Activated naive CD4-positive, alpha-beta T cell treated with anti-CD3 and anti-CD28 coated beads, Interleukin-2, amount 50 U/mL, for 16 hours (primary cell): Measurements from ENCODE around the gene CRB2.

Source experiments
- DNase-seq: peaks from one replicate; pipeline ENCODE4 v3.0.0-alpha.2; 2020

The CRB2 gene

DNA sequence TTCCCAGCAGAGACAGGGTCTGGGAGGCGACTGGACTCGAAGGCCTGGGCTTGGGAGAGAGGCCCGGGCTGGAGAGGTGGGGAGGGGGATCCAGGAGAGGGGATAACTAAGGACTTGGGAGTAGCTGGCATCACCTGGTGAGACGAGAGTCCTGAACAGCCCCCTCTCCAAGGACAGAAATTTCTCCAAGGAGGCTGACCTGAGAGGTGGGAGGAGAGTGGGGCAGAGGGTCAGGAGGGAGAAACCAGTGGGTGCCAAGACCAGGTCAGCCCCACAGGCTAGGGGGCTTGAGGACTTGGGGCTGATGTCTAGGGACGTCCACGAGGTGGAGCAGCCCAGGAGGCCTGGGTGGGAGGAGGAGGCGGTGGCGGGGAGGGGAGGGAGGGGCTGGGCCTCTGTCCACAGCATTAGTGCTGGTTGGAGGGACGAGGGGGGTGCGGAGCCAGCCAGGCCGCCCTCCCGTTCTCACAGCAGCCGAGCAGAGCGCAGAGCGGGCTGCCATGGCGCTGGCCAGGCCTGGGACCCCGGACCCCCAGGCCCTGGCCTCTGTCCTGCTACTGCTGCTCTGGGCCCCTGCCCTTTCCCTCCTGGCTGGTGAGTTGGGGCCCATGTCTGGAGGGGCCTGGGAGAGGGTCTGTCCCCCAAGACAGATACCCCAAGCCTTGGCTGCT lies at the start of gene CRB2:
Gene CRB2, plus strand, starts transcription at position 437 of the 671 bp plus-strand sequence. Its CDS starts 64 bp downstream, at position 501.
- DNase-seq, result no peak

DNA sequence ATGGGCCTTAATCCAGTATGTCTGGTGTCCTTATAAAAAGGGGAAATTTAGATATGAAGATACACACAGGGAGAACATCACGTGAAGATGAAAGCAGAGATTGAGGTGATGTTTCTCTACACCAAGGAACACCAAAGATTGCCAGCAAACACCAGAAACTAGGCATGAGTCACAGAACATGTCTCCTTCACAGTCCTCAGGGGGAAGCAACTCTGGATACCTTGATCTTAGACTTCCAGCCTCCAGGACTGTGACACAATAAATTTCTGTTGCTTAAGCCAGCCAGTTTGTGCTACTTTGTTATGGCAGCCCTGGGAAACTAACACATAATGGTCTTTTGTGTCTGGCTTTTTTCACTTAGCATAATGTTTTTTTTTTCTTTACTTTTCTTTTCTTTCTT lies 46.4 kb upstream of the CRB2 start:
- DNase-seq, result no peak

- DNase-seq, result no peak
Observed at GRCh38 chr9:123310551-123311249, 45.3 kb upstream of the CRB2 start.

- DNase-seq, result no peak
Observed at GRCh38 chr9:123311250-123311752, 44.7 kb upstream of the CRB2 start.

- DNase-seq, result no peak
Observed at GRCh38 chr9:123312306-123312877, 43.6 kb upstream of the CRB2 start.

- DNase-seq, result no peak
Observed at GRCh38 chr9:123314617-123315016, 41.4 kb upstream of the CRB2 start.

DNA sequence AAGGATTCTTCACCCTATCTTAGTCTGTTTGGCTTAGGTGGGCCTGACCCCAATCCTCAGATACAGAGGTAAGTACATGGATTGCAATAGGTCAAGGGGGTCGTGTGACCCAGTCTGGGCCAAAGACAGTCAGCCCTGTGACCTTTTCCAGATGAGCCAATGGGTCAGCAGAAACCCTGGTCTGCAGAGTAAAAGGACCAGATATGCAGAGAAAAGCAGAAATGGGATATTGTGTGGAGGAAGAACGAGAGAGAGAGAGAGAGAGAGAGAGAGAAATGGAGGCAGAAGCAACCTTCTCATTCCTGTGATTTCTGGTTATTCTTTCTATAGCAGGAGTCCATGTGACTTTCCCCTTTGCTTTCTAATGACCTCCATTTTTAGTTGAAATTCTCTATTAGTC lies 40.4 kb upstream of the CRB2 start:
- DNase-seq, result no peak

- DNase-seq, result no peak
Observed at GRCh38 chr9:123316053-123316718, 39.8 kb upstream of the CRB2 start.

GRCh38 chr9:123318202-123318601 lies 37.8 kb upstream of the CRB2 start:
- no peak for DNase-seq

DNA sequence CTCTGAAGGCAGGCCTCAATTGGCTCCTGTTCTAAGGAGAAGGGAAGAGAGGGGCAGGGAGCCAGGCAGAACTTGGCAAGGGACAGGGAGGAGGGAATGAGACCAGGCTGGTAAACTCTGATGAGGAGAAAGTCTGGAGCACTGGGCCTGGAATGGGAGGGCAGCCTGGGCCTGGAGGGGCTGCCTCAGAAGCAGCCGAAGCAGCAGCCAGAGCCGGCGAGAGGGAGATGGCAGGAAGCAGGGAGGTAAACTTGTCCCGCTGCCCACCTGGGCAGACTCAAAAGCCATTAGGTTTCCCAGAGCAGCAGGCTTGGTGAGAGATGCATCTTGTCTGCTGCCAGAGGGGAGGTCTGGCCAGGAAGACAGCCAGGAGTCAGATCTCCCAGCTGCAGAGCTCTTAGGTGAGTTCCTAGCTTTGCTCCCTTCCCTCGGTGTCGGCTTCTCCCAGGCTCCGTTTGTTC lies 37.0 kb upstream of the CRB2 start:
- no peak for DNase-seq

GRCh38 chr9:123319541-123320339 lies 36.3 kb upstream of the CRB2 start:
- no peak for DNase-seq

- DNase-seq, result no peak
Observed at GRCh38 chr9:123320814-123321213, 35.2 kb upstream of the CRB2 start.

DNA sequence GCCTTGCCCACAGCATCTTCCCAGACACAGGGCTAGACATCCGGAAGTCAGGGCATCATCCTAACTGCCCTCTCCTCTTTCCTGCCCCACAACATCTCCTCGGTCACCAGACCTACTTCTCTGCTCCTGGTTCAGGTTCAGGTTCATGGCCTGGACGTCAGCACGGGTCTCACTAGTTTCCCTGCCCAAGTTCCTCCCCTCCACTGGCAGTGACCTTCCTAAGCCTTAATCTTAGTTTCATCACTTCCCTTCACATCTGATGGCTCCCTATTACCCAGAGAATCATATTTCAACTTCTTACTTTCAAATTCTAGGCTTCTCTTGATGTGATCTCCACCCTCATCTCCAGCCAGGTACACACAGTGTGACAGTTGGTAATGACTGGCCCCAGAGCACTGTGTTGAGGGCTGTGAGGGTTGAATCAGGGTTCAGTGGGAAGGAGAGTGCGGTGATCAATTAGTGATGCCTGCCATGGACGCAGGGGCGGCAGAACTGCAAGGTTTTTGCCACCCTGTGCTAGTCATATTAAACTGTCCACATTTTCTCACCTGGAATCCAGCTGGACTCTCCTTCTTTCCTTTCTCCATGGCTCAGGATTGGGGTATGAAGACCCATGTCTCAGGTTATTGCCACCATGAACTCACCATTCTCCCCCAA lies 34.3 kb upstream of the CRB2 start:
- DNase-seq, result no peak

- DNase-seq, result peak; percentile 49
Observed at GRCh38 chr9:123322273-123323195, 33.5 kb upstream of the CRB2 start.

DNA sequence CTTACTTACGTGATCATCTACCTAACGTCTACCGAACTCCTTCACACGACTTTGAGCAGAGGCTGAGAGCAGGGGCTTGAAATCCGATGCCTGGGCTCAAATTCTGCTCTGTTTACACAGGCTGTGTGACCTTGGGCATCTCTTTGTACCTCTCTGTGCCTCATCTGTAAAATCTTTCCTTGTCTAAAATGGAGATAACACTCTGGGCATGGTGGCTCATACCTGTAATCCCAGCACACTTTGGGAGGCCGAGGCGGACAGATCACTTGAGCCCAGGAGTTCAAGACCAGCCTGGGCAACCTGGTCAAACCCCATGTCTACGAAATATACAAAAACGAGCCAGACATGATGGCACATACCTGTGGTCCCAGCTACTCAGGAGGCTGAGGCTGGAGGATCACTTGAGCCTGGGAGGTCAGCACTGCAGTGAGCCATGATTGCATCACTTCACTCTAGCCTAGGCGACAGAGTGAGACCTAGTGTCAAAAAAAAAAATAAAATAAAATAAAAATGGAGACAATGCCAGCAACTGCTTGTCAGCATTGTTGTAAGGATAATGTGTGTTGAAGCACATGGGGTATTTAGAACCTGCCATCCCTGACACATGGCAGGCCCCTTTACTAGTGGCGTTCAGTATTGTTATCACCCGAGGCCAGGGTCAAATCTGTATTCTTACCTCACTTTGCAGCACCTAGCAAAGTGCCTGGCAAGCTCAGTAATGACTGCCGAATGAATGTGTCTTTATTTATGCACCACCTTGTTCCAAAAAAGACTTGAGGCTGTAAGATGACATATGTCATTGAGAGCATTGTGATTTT lies 32.6 kb upstream of the CRB2 start:
- no peak for DNase-seq

DNA sequence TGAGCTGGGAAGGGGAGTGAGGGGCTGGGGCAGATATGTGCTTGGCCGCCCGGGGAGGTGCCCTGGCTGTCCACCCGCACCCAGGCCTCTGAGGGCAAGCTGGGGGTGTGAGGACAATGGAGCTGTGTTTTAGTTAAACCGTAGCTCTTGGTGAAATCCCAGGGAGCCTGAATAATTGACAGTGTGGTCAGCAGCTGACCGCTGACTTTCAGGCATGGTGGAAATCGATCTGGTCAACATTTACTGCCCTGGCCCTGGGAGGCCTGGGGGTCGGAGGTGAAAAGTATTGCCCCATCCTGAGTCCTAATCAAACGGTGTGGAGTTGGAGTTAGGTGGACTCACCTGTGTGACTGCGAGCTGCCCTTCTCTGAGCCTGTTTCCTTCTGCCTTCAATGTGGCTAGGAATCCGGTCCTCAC lies 31.2 kb upstream of the CRB2 start:
- DNase-seq, result no peak

- no peak for DNase-seq
Observed at GRCh38 chr9:123326187-123326586, 29.8 kb upstream of the CRB2 start.

DNA sequence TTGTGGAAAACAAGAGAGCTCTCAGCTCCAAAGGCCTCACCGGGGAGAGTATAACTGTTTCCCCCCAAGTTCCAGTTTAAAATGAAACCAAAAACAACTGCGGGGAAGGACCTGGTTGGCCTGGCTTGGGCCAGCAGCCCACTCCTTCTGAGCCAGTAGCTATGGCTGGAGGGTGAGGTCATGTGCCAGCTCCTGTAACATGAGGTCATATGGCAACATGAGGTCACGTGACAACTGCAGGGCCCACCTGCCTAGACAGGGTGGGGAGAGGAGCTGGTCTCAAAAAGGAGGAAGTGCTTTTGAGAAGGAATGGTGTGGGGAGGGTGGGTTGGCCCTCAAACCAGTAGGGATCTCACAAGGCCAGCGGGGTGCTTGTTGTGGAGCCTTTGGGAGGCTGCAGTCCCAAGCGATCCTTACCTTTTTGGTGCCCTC lies 29.3 kb upstream of the CRB2 start:
- DNase-seq, result no peak

GRCh38 chr9:123327697-123328100 lies 28.3 kb upstream of the CRB2 start:
- no peak for DNase-seq
